GM12878 (cell line): Measurements from ENCODE around the gene CYP1A2. TPM values are rescaled to one million over a fixed set of nuclear protein-coding genes. Genes with fewer than 3 reads are reported as not detected.

Source experiments
- ATAC-seq: fragments of 200-7000 bp; cut with Tn5 transposase; 3 replicates; pipeline ENCODE4 v1.9.1; 2020; ENCODE audit warnings: mild to moderate bottlenecking, moderate library complexity
- BruUV-seq: library from RNA; stranded (reverse); fragments of 400-500 nt; replicated peaks from 2 replicates; lab custom pipeline; 2021; lab: Mats Ljungman, UMichigan
- CTCF ChIA-PET: fragments of 300-600 bp; sonication (Branson Sonifier 250); formaldehyde crosslinking; extraction: SDS; loops from one replicate; lab custom pipeline; 2021; ENCODE audit warnings: inconsistent platforms; lab: Yijun Ruan, JAX
- POLR2A ChIA-PET: fragments of 350-600 bp; formaldehyde crosslinking; extraction: SDS; loops from one replicate; lab custom pipeline; 2021; ENCODE audit warnings: inconsistent platforms; lab: Charles Lee
- RAD21 ChIA-PET: fragments of 300-600 bp; sonication (Branson Sonifier 250); formaldehyde crosslinking; loops from one replicate; lab custom pipeline; 2023; ENCODE audit warnings: antibody characterized with exemption; ENCODE audit not compliant: unreplicated experiment; lab: Charles Lee
- SMC1A ChIA-PET: fragments of 300-600 bp; sonication (Branson Sonifier 250); formaldehyde crosslinking; loops from one replicate; lab custom pipeline; 2023; ENCODE audit not compliant: unreplicated experiment, uncharacterized antibody; lab: Charles Lee
- DNase-seq: peaks from one replicate; pipeline ENCODE4 v3.0.0-alpha.2; 2011; ENCODE audit warnings: low read depth, low spot score
- FAIRE-seq: peaks from 3 replicates; lab custom pipeline; 2011; peaks lifted over from hg19 to GRCh38; lab: Jason Lieb, UNC
- H2AFZ ChIP-seq: 2 replicates; pipeline ENCODE4 v1.6.0; 2011; ENCODE audit warnings: low read depth, low read length, control low read depth; ENCODE audit not compliant: control insufficient read depth
- H3K27ac ChIP-seq: 2 replicates; pipeline ENCODE4 v1.5.1; 2011; ENCODE audit warnings: control low read depth; ENCODE audit not compliant: control insufficient read depth, insufficient read depth
- H3K27me3 ChIP-seq, 2 experiments: replicated peaks in 1 of 2; 2 replicates each; pipeline versions ENCODE4 v1.6.0 to v1.6.1; 2011; ENCODE audit warnings: low read length in 1 of 2; ENCODE audit not compliant: control insufficient read depth in 2 of 2, insufficient read depth in 2 of 2
- H3K36me3 ChIP-seq, 2 experiments: 2 replicates each; pipeline ENCODE4 v1.5.1; 2011; ENCODE audit warnings: low read length in 1 of 2; ENCODE audit not compliant: control insufficient read depth in 2 of 2, insufficient read depth in 2 of 2
- H3K4me1 ChIP-seq: 2 replicates; pipeline ENCODE4 v1.6.1; 2011; ENCODE audit warnings: mild to moderate bottlenecking, low read length, moderate library complexity, mixed read lengths; ENCODE audit not compliant: control insufficient read depth, insufficient read depth
- H3K4me2 ChIP-seq: 2 replicates; pipeline ENCODE4 v1.6.0; 2011; ENCODE audit warnings: control low read depth; ENCODE audit not compliant: control insufficient read depth, insufficient read depth
- H3K4me3 ChIP-seq: fragments of 200-600 bp; sonication (generic); 2 replicates; pipeline ENCODE4 v1.5.1; 2016
- H3K79me2 ChIP-seq: 2 replicates; pipeline ENCODE4 v1.6.0; 2011; ENCODE audit warnings: low read length; ENCODE audit not compliant: control insufficient read depth, insufficient read depth
- H3K9ac ChIP-seq: 2 replicates; pipeline ENCODE4 v1.8.0; 2011; ENCODE audit warnings: low read length, control low read depth, mixed read lengths; ENCODE audit not compliant: control insufficient read depth, insufficient read depth
- H3K9me3 ChIP-seq: replicated peaks from 3 replicates; pipeline ENCODE4 v1.5.1; 2011; ENCODE audit warnings: mild to moderate bottlenecking, low read length; ENCODE audit not compliant: control insufficient read depth, insufficient read depth
- H4K20me1 ChIP-seq: 2 replicates; pipeline ENCODE4 v1.6.0; 2011; ENCODE audit not compliant: control insufficient read depth, insufficient read depth
- ATF7 ChIP-seq: fragments of 450-650 bp; IDR thresholded peaks from 2 replicates; pipeline ENCODE4 v1.6.1; 2016; ENCODE audit warnings: low read depth, mild to moderate bottlenecking
- CHD4 ChIP-seq: fragments of 200-600 bp; sonication (generic); IDR thresholded peaks from 2 replicates; pipeline ENCODE4 v1.6.1; 2016; ENCODE audit warnings: mild to moderate bottlenecking
- CREB1 ChIP-seq: IDR thresholded peaks from 2 replicates; pipeline ENCODE4 v1.6.1; 2012; ENCODE audit warnings: low read depth, mild to moderate bottlenecking, inconsistent platforms
- GATAD2B ChIP-seq: fragments of 450-650 bp; conservative IDR thresholded peaks from 2 replicates; pipeline ENCODE4 v1.6.1; 2017; ENCODE audit warnings: low read depth, mild to moderate bottlenecking, moderate library complexity
- IKZF1 ChIP-seq: fragments of 450-650 bp; conservative IDR thresholded peaks from 2 replicates; pipeline ENCODE4 v1.6.1; 2017; ENCODE audit warnings: antibody characterized with exemption, mild to moderate bottlenecking
- NFYA ChIP-seq: IDR thresholded peaks from 2 replicates; pipeline ENCODE4 v1.6.1; 2011; ENCODE audit warnings: low read depth, mild to moderate bottlenecking, low read length, improper control_type of control experiment, borderline replicate concordance
- RUNX3 ChIP-seq: IDR thresholded peaks from 2 replicates; pipeline ENCODE4 v1.6.1; 2012; ENCODE audit warnings: low read length, inconsistent platforms
- SP1 ChIP-seq: IDR thresholded peaks from one replicate; pipeline ENCODE4 v1.6.1; 2011; ENCODE audit warnings: low read depth, low read length
- TAF1 ChIP-seq: IDR thresholded peaks from 2 replicates; pipeline ENCODE4 v1.6.1; 2011; ENCODE audit warnings: mild to moderate bottlenecking, low read depth, low read length, borderline replicate concordance
- WGBS: methylation state at CpG from one replicate; pipeline ENCODE4 v1.1.6; 2016; ENCODE audit warnings: low lambda C conversion rate; ENCODE audit not compliant: insufficient replicate concordance, insufficient coverage; ENCODE audit errors: missing lambda C conversion rate; 5-methylcytosine and 5-hydroxymethylcytosine counted together
- in situ Hi-C: fragments of 300-500 bp; cut with MboI; formaldehyde crosslinking; loops from 9 replicates; pipeline ENCODE4 v1.14.3; 2018; ENCODE audit warnings: mixed read lengths
- intact Hi-C: fragments of 100-400 bp; cut with micrococcal nuclease; formaldehyde crosslinking; loops from one replicate; pipeline ENCODE4 v1.14.2; 2022; ENCODE audit not compliant: unreplicated experiment
- polyA plus RNA-seq, 11 experiments: library from polyadenylated mRNA; depleted of rRNA in 4 of 11; unstranded in 6 of 11; stranded (reverse) in 5 of 11; fragments of >200 nt; fragmentation: Nextera tagmentation in 4 of 11; fragmentation: Illumina TruSeq in 1 of 11; extraction: Ambion mirVana in 4 of 11; extraction: Trizol in 1 of 11; gene quantifications; 1 replicate in 1 of 11; 2 replicates in 10 of 11; pipeline versions ENCODE4 v1.2.1 to v1.2.3, GENCODE V29; 2011 to 2016; ENCODE audit warnings: inconsistent platforms in 2 of 11, missing spikeins in 2 of 11, low read depth in 1 of 11
- total RNA-seq, 4 experiments: library from RNA; depleted of rRNA in 3 of 4; stranded (reverse); fragments of >200 nt in 3 of 4; fragmentation: Illumina TruSeq in 1 of 4; extraction: Trizol in 1 of 4; gene quantifications; 2 replicates each; pipeline versions ENCODE4 v1.2.1 to v1.2.3, GENCODE V29; 2013 to 2021

The CYP1A2 gene
- total and polyA plus RNA-seq, 10 of the 15 experiments (the other 5 are each of a cell fraction or from before 2014, with no cell fraction given): 0.03 to 0.09 (median 0.05) TPM; not detected in 7

DNA sequence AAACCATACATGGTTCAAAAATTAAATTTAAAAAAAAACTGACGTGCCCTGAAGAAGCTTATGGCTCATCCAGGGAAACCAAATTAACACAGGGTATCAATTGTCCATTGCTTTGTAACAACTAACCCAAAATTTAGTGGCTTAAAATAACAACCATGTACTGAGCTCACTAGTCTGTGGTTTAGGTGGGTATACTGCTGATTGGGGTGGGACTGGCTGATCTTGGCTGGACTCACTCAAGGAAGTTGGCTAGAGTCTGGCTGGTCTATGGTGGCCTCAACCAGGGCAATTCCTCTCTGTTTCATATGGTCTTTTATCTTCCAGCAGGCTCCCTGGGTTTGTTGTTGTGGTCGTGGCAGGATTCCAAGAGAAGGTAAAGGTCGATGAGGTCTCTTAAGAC lies 38.8 kb upstream of the CYP1A2 start:
- no peaks in the 10 kb centered on the region for H4K20me1 ChIP-seq
- ChIA-PET RAD21 (no interaction called here), SMC1A (interaction anchor here (0.6 kb wide), 2 partner anchors 197 to 667 kb away, joined by 3 read pairs; no protein-coding TSS in a partner anchor), CTCF (interaction anchor here (0.6 kb wide), 1 partner anchor 90 kb away, joined by 4 read pairs; no protein-coding TSS in a partner anchor), POLR2A (no interaction called here)
- DNase-seq: no peak
- H3K4me2 ChIP-seq: no peak overlapping the region
- H3K9me3 ChIP-seq: no peaks in the 10 kb centered on the region
- no peak for FAIRE-seq
- no TSS peak for BruUV-seq
- ATAC-seq: no peak
- no peaks in the 10 kb centered on the region for H3K4me1 ChIP-seq
- H3K27ac ChIP-seq: no peak overlapping the region
- no peak for TF ChIP-seq CHD4
- no peak for TF ChIP-seq SP1
- no peak for TF ChIP-seq RUNX3
- no peak for TF ChIP-seq GATAD2B
- TF ChIP-seq ATF7: no peak
- TF ChIP-seq NFYA: no peak
- no peak for TF ChIP-seq IKZF1
- no peak for TF ChIP-seq TAF1
- no peak for TF ChIP-seq CREB1
- no peak overlapping the region for H2AFZ ChIP-seq
- H3K36me3 ChIP-seq: no peaks in the 10 kb centered on the region
- no peak overlapping the region for H3K9ac ChIP-seq
- intact Hi-C loops: no loop called here
- 2% methylated on average over 3 of the region's 3 CpGs for WGBS
- in situ Hi-C loops: no loop called here
- no peak overlapping the region for H3K4me3 ChIP-seq
- H3K27me3 ChIP-seq: no peaks in the 10 kb centered on the region; a peak in 1 of 4 replicates
- no peaks in the 10 kb centered on the region for H3K79me2 ChIP-seq
